Measurements from ENCODE around the gene EYS. TPM values are rescaled to one million over a fixed set of nuclear protein-coding genes. Genes with fewer than 3 reads are reported as not detected.

Gene EYS
- total and polyA plus RNA-seq, 2 of the 13 experiments (the other 11 are each of a cell fraction or from before 2014, with no cell fraction given), result 0.04 to 0.07 TPM

GRCh38 chr6:64122712-64123375, 1584.2 kb downstream of the EYS start:
- TF ChIP-seq ZNF709 (CRISPR knock-in tag; IDR thresholded peaks at IDR 0.05) (no peak), MAFK (conservative IDR thresholded peaks at IDR 0.05 in 1 of 2, IDR thresholded peaks at IDR 0.05 in 1 of 2; ENCODE audit: low read length in 2 of 2) (peak; percentile 64 to 90), ZFY (CRISPR knock-in tag; IDR thresholded peaks at IDR 0.05) (no peak), MAFF (IDR thresholded peaks at IDR 0.05; ENCODE audit: low read depth, low read length) (peak; percentile 78; the same call in 1 of the 2 replicates)
- H3K27me3 ChIP-seq (ENCODE audit: control insufficient read depth in 1 of 2, insufficient read depth in 2 of 2, low read length in 2 of 2), result no peaks in the 10 kb centered on the region
- 1% methylated on average over 4 of the region's 4 CpGs for WGBS (ENCODE audit: low lambda C conversion rate)
- POLR2A ChIA-PET, result no interaction called here
- CTCF ChIA-PET (ENCODE audit: low intra/inter-chr PET ratio, low total read pairs), result no interaction called here
- FAIRE-seq, result no peak
- DNase-seq (ENCODE audit: low spot score), result no peak
- H3K4me3 ChIP-seq (replicated peaks in 1 of 3; ENCODE audit: insufficient read depth in 1 of 3, low read depth in 2 of 3, low read length in 3 of 3), result no peak overlapping the region
- intact Hi-C loops (cut with micrococcal nuclease; ENCODE audit: unreplicated experiment) (no loop called here), in situ Hi-C loops (cut with HindIII; ENCODE audit: extremely low pct_ligation_motif_present, low pct_unique_long_range_greater_than_20kb) (no loop called here)
- no peak overlapping the region for H3K9ac ChIP-seq (ENCODE audit: insufficient read depth, low read depth, low read length)
- H3K4me1 ChIP-seq (ENCODE audit: insufficient read depth, low read length), result no peaks in the 10 kb centered on the region
- no peak overlapping the region for H3K4me2 ChIP-seq (ENCODE audit: low read depth, low read length)
- H3K36me3 ChIP-seq (replicated peaks in 1 of 2; ENCODE audit: control insufficient read depth in 1 of 2, insufficient read depth in 2 of 2, low read length in 2 of 2), result no peaks in the 10 kb centered on the region
- H3K9me3 ChIP-seq (ENCODE audit: low read length), result no peaks in the 10 kb centered on the region
- no peaks in the 10 kb centered on the region for H3K79me2 ChIP-seq (ENCODE audit: insufficient read depth, low read length)
- no TSS peak for BruUV-seq (replicated peaks)
- no peak for ATAC-seq
- no peak overlapping the region for H2AFZ ChIP-seq (ENCODE audit: low read length)
- H4K20me1 ChIP-seq (ENCODE audit: insufficient read depth, low read length), result no peaks in the 10 kb centered on the region
- H3K27ac ChIP-seq (ENCODE audit: extremely low read length, insufficient read depth, low read length), result no peak overlapping the region

GRCh38 chr6:64121011-64121565, 1585.9 kb downstream of the EYS start:
- FAIRE-seq, result no peak
- TF ChIP-seq ZNF558 (CRISPR knock-in tag; IDR thresholded peaks at IDR 0.05; ENCODE audit: borderline replicate concordance) (no peak), MAFF (IDR thresholded peaks at IDR 0.05; ENCODE audit: low read depth, low read length) (peak; percentile 53; the same call in 1 of the 2 replicates), MAFK (conservative IDR thresholded peaks at IDR 0.05 in 1 of 2, IDR thresholded peaks at IDR 0.05 in 1 of 2; ENCODE audit: low read length in 2 of 2) (peak; percentile 25 to 71; a peak in 3 of 4 replicates)
- CTCF ChIA-PET (ENCODE audit: low intra/inter-chr PET ratio, low total read pairs), result no interaction called here
- no TSS peak for BruUV-seq (replicated peaks)
- Histone ChIP-seq H3K9me3 (ENCODE audit: low read length) (no peaks in the 10 kb centered on the region), H3K27me3 (ENCODE audit: control insufficient read depth in 1 of 2, insufficient read depth in 2 of 2, low read length in 2 of 2) (no peaks in the 10 kb centered on the region), H3K4me1 (ENCODE audit: insufficient read depth, low read length) (no peaks in the 10 kb centered on the region), H3K36me3 (replicated peaks in 1 of 2; ENCODE audit: control insufficient read depth in 1 of 2, insufficient read depth in 2 of 2, low read length in 2 of 2) (no peaks in the 10 kb centered on the region), H4K20me1 (ENCODE audit: insufficient read depth, low read length) (no peaks in the 10 kb centered on the region), H3K79me2 (ENCODE audit: insufficient read depth, low read length) (no peaks in the 10 kb centered on the region), H3K4me3 (replicated peaks in 1 of 3; ENCODE audit: insufficient read depth in 1 of 3, low read depth in 2 of 3, low read length in 3 of 3) (no peak overlapping the region), H3K4me2 (ENCODE audit: low read depth, low read length) (no peak overlapping the region), H3K27ac (ENCODE audit: extremely low read length, insufficient read depth, low read length) (no peak overlapping the region), H2AFZ (ENCODE audit: low read length) (no peak overlapping the region), H3K9ac (ENCODE audit: insufficient read depth, low read depth, low read length) (no peak overlapping the region)
- intact Hi-C loops (cut with micrococcal nuclease; ENCODE audit: unreplicated experiment) (no loop called here), in situ Hi-C loops (cut with HindIII; ENCODE audit: extremely low pct_ligation_motif_present, low pct_unique_long_range_greater_than_20kb) (no loop called here)
- WGBS (ENCODE audit: low lambda C conversion rate), result 27% methylated on average over 3 of the region's 3 CpGs
- DNase-seq (ENCODE audit: low spot score), result no peak
- no peak for ATAC-seq
- POLR2A ChIA-PET, result no interaction called here

All from HepG2 (cell line).